Heart left ventricle (tissue), 13 donors: ENCODE measurements around the gene ADAMTS7.
"Not testable (repeated sequence)": the region's sequence is repeated elsewhere in the genome, so short reads cannot be mapped to it uniquely, and the experiment has no call there.

Experiments
- POLR2A ChIP-seq, 2 donors: fragments of 450-650 bp; IDR thresholded peaks; one replicate each; pipeline ENCODE4 v1.6.1; 2017; ENCODE audit warnings: antibody characterized with exemption in 2 of 2, mild to moderate bottlenecking in 2 of 2, moderate library complexity in 2 of 2
- TF ChIP-seq, protein P1 (sequence below), 12 donors: fragments of 200-600 bp; sonication (generic) in 4 of 12; IDR thresholded peaks; one replicate each; pipeline versions ENCODE4 v1.5.0 to v1.8.0; 2018 to 2022; ENCODE audit warnings: antibody characterized with exemption in 12 of 12, mild to moderate bottlenecking in 5 of 12
- donor health status: ischemic (EF 13 %, LVEDD 7.1; RV severe dilation, severe dysfunction).
- donor health status: DM: no; HTN: yes; CAD: no.
- donor health status: DM: no; HTN: no; CAD: no.
- donor health status: ischemic (EF 25% LVEDD 6.9; RV normal size, moderate dysfunction).
- donor health status: ischemic (EF 25% LVEDD 5.7; RV mildly dilated, moderate dysfunction).
- donor health status: ischemic (EF 35%, LVEDD 5.7; RV mildly dilated, moderate dysfunction).
- donor health status: nonischemic (EF 11% LVEDD 7.7; RV severe dilation, severe dysfunction).
- donor health status: DM: yes; HTN: yes; CAD: no.
- donor health status: PGD.
- donor health status: ischemic (EF 29% LVEDD 5.4; RV normal size, mild dysfunction).
- donor health status: nonischemic (EF 23%, LVEDD 6.1; RV moderate dilation, normal function).

DNA sequence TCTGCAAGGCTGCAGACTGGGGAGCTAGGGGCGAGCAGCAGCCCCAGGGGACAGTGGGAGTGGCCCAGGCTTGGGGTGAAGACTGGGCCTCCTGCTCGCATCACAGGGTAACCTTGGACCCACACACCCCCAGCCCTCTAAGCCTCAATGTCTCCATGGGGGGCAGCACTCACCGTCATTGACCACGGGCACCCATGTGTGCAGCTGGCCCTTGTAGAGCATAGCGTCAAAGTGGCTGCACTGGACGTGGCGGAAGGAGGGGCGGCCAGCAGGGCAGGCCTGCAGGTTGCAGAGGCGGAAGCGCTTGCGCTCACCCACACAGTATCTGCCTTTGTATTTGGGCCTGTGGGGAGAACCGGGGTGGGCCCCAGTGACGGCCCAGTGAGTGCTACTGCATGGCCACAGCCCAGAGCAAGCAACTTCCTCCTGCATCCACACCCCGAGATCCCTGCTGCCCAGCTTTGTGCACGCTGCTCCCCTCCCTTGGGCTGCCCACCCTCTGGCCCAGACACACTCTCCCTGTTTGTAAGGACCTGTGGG lies 36.7 kb downstream of the ADAMTS7 start:
- TF ChIP-seq POLR2A (IDR thresholded peaks at IDR 0.05) = not testable (repeated sequence)
- TF ChIP-seq, protein P1, sequence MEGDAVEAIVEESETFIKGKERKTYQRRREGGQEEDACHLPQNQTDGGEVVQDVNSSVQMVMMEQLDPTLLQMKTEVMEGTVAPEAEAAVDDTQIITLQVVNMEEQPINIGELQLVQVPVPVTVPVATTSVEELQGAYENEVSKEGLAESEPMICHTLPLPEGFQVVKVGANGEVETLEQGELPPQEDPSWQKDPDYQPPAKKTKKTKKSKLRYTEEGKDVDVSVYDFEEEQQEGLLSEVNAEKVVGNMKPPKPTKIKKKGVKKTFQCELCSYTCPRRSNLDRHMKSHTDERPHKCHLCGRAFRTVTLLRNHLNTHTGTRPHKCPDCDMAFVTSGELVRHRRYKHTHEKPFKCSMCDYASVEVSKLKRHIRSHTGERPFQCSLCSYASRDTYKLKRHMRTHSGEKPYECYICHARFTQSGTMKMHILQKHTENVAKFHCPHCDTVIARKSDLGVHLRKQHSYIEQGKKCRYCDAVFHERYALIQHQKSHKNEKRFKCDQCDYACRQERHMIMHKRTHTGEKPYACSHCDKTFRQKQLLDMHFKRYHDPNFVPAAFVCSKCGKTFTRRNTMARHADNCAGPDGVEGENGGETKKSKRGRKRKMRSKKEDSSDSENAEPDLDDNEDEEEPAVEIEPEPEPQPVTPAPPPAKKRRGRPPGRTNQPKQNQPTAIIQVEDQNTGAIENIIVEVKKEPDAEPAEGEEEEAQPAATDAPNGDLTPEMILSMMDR (IDR thresholded peaks at IDR 0.05) = not testable (repeated sequence)
